GM12891 (cell line): ENCODE results near the gene PXMP2.

Experiments used
- POLR2A ChIP-seq: IDR thresholded peaks from 2 replicates; pipeline ENCODE4 v1.6.1; 2011; ENCODE audit warnings: low read depth, low read length, control low read depth
- POLR2AphosphoS5 ChIP-seq: IDR thresholded peaks from 2 replicates; pipeline ENCODE4 v1.6.1; 2011; ENCODE audit warnings: low read depth, low read length, control low read depth
- TAF1 ChIP-seq: IDR thresholded peaks from 2 replicates; pipeline ENCODE4 v1.6.1; 2011; ENCODE audit warnings: low read depth, low read length, control low read depth

GRCh38 chr12:132637811-132638210 is 49.6 kb upstream of the PXMP2 start:
- no peak for TF ChIP-seq POLR2A
- TF ChIP-seq TAF1 = no peak
- TF ChIP-seq POLR2AphosphoS5 = no peak
